SK-N-SH treated with all-trans-retinoic acid at 6 μM for 48 hours (cell line): ENCODE data around the gene MTHFS.

Experiments
- ATAC-seq: fragments of 200-7000 bp; cut with Tn5 transposase; 3 replicates; pipeline ENCODE4 v1.9.1; 2020; ENCODE audit warnings: mild to moderate bottlenecking, moderate library complexity
- ARNTL ChIP-seq: fragments of 450-650 bp; formaldehyde crosslinking; IDR thresholded peaks from 2 replicates; pipeline ENCODE4 v1.5.0; 2020; ENCODE audit warnings: low read depth, mild to moderate bottlenecking, moderate library complexity, borderline replicate concordance
- BACH2 ChIP-seq: fragments of 250-450 bp; sonication (Bioruptor Pico); IDR thresholded peaks from 2 replicates; pipeline ENCODE4 v1.9.0; 2021; ENCODE audit warnings: mild to moderate bottlenecking, borderline replicate concordance
- CREB5 ChIP-seq: fragments of 250-450 bp; sonication (Bioruptor Pico); IDR thresholded peaks from 2 replicates; pipeline ENCODE4 v1.5.1; 2020; ENCODE audit warnings: low read depth, mild to moderate bottlenecking, moderate library complexity
- CSDC2 ChIP-seq: fragments of 250-450 bp; sonication (Bioruptor Pico); IDR thresholded peaks from 2 replicates; pipeline ENCODE4 v1.5.0; 2020; ENCODE audit warnings: mild to moderate bottlenecking, moderate library complexity
- ESRRG ChIP-seq: fragments of 250-450 bp; sonication (Bioruptor Pico); IDR thresholded peaks from 2 replicates; pipeline ENCODE4 v1.6.1; 2021; ENCODE audit warnings: mild to moderate bottlenecking
- GLIS3 ChIP-seq: fragments of 250-450 bp; sonication (Bioruptor Pico); IDR thresholded peaks from 2 replicates; pipeline ENCODE4 v1.5.0; 2020; ENCODE audit warnings: mild to moderate bottlenecking, moderate library complexity
- ISL1 ChIP-seq: fragments of 250-450 bp; sonication (Bioruptor Pico); IDR thresholded peaks from 2 replicates; pipeline ENCODE4 v2.1.2; 2022; ENCODE audit warnings: mild to moderate bottlenecking, moderate library complexity
- OSR1 ChIP-seq: fragments of 250-450 bp; sonication (Bioruptor Pico); IDR thresholded peaks from 2 replicates; pipeline ENCODE4 v1.8.0; 2022; ENCODE audit warnings: moderate library complexity, mild to moderate bottlenecking, inconsistent platforms
- POU6F1 ChIP-seq: fragments of 250-450 bp; sonication (Bioruptor Pico); IDR thresholded peaks from 2 replicates; pipeline ENCODE4 v1.8.0; 2021; ENCODE audit warnings: low read depth, mild to moderate bottlenecking, moderate library complexity, borderline replicate concordance
- PPARA ChIP-seq: fragments of 250-450 bp; sonication (Bioruptor Pico); IDR thresholded peaks from 2 replicates; pipeline ENCODE4 v1.5.0; 2020; ENCODE audit warnings: mild to moderate bottlenecking, borderline replicate concordance
- RARB ChIP-seq: fragments of 250-450 bp; sonication (Bioruptor Pico); IDR thresholded peaks from 2 replicates; pipeline ENCODE4 v1.8.0; 2021; ENCODE audit warnings: mild to moderate bottlenecking, moderate library complexity
- SNAI2 ChIP-seq: fragments of 250-450 bp; sonication (Bioruptor Pico); IDR thresholded peaks from 2 replicates; pipeline ENCODE4 v1.5.0; 2020; ENCODE audit warnings: mild to moderate bottlenecking, moderate library complexity
- TOX ChIP-seq: fragments of 250-450 bp; sonication (Bioruptor Pico); IDR thresholded peaks from 2 replicates; pipeline ENCODE4 v1.8.0; 2021; ENCODE audit warnings: mild to moderate bottlenecking, moderate library complexity, borderline replicate concordance
- TSHZ2 ChIP-seq: fragments of 250-450 bp; sonication (Bioruptor Pico); IDR thresholded peaks from 2 replicates; pipeline ENCODE4 v1.5.0; 2020; ENCODE audit warnings: mild to moderate bottlenecking, moderate library complexity
- ZC3H10 ChIP-seq: fragments of 250-450 bp; sonication (Bioruptor Pico); IDR thresholded peaks from 2 replicates; pipeline ENCODE4 v1.5.1; 2021; ENCODE audit warnings: mild to moderate bottlenecking, moderate library complexity
- ZFP3 ChIP-seq: fragments of 250-450 bp; sonication (Bioruptor Pico); IDR thresholded peaks from 2 replicates; pipeline ENCODE4 v1.5.0; 2020; ENCODE audit warnings: mild to moderate bottlenecking, moderate library complexity
- ZFP30 ChIP-seq: fragments of 450-650 bp; formaldehyde crosslinking; IDR thresholded peaks from 2 replicates; pipeline ENCODE4 v1.5.0; 2022; ENCODE audit warnings: mild to moderate bottlenecking, moderate library complexity
- ZNF70 ChIP-seq: fragments of 450-650 bp; formaldehyde crosslinking; IDR thresholded peaks from 2 replicates; pipeline ENCODE4 v1.5.0; 2020; ENCODE audit warnings: mild to moderate bottlenecking, moderate library complexity
- ZNF8 ChIP-seq: fragments of 450-650 bp; formaldehyde crosslinking; IDR thresholded peaks from 2 replicates; pipeline ENCODE4 v1.5.0; 2020; ENCODE audit warnings: mild to moderate bottlenecking, moderate library complexity
- TF ChIP-seq, protein P1 (sequence below): fragments of 250-450 bp; sonication (Bioruptor Pico); IDR thresholded peaks from 2 replicates; pipeline ENCODE4 v1.5.1; 2021; ENCODE audit warnings: mild to moderate bottlenecking, moderate library complexity
- TF ChIP-seq, protein P2 (sequence below): fragments of 250-450 bp; sonication (Bioruptor Pico); IDR thresholded peaks from 2 replicates; pipeline ENCODE4 v1.8.0; 2020; ENCODE audit warnings: mild to moderate bottlenecking, moderate library complexity, borderline replicate concordance

Gene MTHFS

GRCh38 chr15:79897701-79898113, 893 bp upstream of the MTHFS start:
- ATAC-seq = no peak
- no peak for TF ChIP-seq POU6F1 (CRISPR knock-in tag)
- TF ChIP-seq BACH2 = no peak
- TF ChIP-seq ZNF8 (CRISPR knock-in tag) = no peak
- no peak for TF ChIP-seq ESRRG (CRISPR knock-in tag)
- no peak for TF ChIP-seq ZFP30
- TF ChIP-seq ZNF70 = no peak
- TF ChIP-seq, protein P1, sequence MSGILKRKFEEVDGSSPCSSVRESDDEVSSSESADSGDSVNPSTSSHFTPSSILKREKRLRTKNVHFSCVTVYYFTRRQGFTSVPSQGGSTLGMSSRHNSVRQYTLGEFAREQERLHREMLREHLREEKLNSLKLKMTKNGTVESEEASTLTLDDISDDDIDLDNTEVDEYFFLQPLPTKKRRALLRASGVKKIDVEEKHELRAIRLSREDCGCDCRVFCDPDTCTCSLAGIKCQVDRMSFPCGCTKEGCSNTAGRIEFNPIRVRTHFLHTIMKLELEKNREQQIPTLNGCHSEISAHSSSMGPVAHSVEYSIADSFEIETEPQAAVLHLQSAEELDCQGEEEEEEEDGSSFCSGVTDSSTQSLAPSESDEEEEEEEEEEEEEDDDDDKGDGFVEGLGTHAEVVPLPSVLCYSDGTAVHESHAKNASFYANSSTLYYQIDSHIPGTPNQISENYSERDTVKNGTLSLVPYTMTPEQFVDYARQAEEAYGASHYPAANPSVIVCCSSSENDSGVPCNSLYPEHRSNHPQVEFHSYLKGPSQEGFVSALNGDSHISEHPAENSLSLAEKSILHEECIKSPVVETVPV = no peak
- TF ChIP-seq SNAI2 (CRISPR knock-in tag) = no peak
- TF ChIP-seq OSR1 (CRISPR knock-in tag) = no peak
- TF ChIP-seq CSDC2 (CRISPR knock-in tag) = no peak
- TF ChIP-seq ARNTL (CRISPR knock-in tag) = no peak
- TF ChIP-seq ZFP3 (CRISPR knock-in tag) = no peak
- TF ChIP-seq ZC3H10 = no peak
- no peak for TF ChIP-seq RARB (CRISPR knock-in tag)
- TF ChIP-seq ISL1 (CRISPR knock-in tag) = no peak
- no peak for TF ChIP-seq TOX (CRISPR knock-in tag)
- TF ChIP-seq, protein P2, sequence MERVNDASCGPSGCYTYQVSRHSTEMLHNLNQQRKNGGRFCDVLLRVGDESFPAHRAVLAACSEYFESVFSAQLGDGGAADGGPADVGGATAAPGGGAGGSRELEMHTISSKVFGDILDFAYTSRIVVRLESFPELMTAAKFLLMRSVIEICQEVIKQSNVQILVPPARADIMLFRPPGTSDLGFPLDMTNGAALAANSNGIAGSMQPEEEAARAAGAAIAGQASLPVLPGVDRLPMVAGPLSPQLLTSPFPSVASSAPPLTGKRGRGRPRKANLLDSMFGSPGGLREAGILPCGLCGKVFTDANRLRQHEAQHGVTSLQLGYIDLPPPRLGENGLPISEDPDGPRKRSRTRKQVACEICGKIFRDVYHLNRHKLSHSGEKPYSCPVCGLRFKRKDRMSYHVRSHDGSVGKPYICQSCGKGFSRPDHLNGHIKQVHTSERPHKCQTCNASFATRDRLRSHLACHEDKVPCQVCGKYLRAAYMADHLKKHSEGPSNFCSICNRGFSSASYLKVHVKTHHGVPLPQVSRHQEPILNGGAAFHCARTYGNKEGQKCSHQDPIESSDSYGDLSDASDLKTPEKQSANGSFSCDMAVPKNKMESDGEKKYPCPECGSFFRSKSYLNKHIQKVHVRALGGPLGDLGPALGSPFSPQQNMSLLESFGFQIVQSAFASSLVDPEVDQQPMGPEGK = no peak
- TF ChIP-seq PPARA = no peak

GRCh38 chr15:79897380-79897678, 515 bp upstream of the MTHFS start:
- no peak for ATAC-seq

GRCh38 chr15:79896131-79896633, 632 bp downstream of the MTHFS start:
- peak; percentile 14 for ATAC-seq
- TF ChIP-seq BACH2 (no peak), TOX (CRISPR knock-in tag) (no peak), CSDC2 (CRISPR knock-in tag) (no peak), PPARA (no peak), RARB (CRISPR knock-in tag) (no peak), ZFP3 (CRISPR knock-in tag) (no peak), ZNF8 (CRISPR knock-in tag) (no peak)
- TF ChIP-seq, all 23 proteins: peak for 0

More at GRCh38 chr15:79897380-79897678, 515 bp upstream of the MTHFS start:
- TF ChIP-seq GLIS3 (CRISPR knock-in tag) (no peak), ARNTL (CRISPR knock-in tag) (no peak), ESRRG (CRISPR knock-in tag) (no peak)

DNA sequence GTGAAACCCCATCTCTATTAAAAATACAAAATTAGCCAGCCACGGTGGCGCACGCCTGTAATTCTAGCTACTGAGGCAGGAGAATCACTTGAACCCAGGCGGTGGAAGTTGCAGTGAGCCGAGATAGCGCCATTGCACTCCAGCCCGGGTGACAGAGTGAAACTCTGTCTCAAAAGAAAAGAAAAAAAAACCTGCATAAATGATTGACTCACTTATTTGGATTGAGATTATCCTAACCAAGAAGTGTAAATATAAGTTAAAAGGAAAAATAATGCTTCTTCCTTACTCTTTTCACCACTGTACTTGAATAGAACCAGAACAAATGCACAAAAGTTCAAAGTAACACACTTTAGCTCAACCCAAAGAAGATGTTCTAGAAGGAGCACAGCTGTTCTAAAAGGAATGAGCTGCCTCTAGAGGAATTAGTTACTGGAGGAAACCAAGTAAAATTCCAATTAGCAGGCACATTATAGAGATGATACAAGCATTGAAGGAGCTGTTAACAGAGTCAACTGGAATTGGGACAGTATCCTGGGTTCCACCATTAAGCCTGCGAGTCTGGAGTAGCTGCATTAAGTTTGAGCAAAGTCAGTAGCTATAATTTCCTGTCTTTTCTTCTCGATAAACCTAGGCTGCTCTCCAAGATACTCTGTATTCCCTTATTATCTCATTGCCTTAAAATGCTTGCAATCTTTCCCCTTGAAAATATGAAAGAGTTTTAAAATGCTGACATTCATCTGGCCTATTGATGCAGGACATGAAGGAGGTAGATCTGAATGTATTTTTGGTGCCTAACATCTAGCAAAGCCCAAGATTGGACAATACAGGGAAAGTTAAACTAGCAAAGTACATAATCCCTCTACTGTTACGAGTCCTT, 9.5 kb downstream of the MTHFS start:
- TF ChIP-seq RARB (CRISPR knock-in tag) (no peak), GLIS3 (CRISPR knock-in tag) (no peak), ZC3H10 (no peak)
- TF ChIP-seq, all 23 proteins: peak for 0
- no peak for ATAC-seq

- no peak for TF ChIP-seq POU6F1 (CRISPR knock-in tag)
- TF ChIP-seq ESRRG (CRISPR knock-in tag) = no peak
- no peak for TF ChIP-seq CREB5
- TF ChIP-seq ZNF70 = no peak
- no peak for TF ChIP-seq TSHZ2 (CRISPR knock-in tag)
- TF ChIP-seq ARNTL (CRISPR knock-in tag) = no peak
- no peak for ATAC-seq
These were observed 10.7 kb downstream of the MTHFS start for GRCh38 chr15:79886124-79886523.
